OCI-LY7 (cell line): Measurements from ENCODE around the gene DCAF11. TPM values are rescaled to one million over a fixed set of nuclear protein-coding genes. Genes with fewer than 3 reads are reported as not detected.

Experiments used
- BruUV-seq: library from RNA; stranded (reverse); fragments of 400-500 nt; replicated peaks from 2 replicates; lab custom pipeline; 2021; lab: Mats Ljungman, UMichigan
- CTCF ChIA-PET: fragments of 300-600 bp; sonication (Branson Sonifier 250); formaldehyde crosslinking; loops from one replicate; lab custom pipeline; 2022; ENCODE audit warnings: antibody characterized with exemption; ENCODE audit not compliant: unreplicated experiment; lab: Charles Lee
- POLR2A ChIA-PET: fragments of 300-600 bp; sonication (Branson Sonifier 250); formaldehyde crosslinking; loops from one replicate; lab custom pipeline; 2022; ENCODE audit warnings: antibody characterized with exemption; lab: Charles Lee
- DNase-seq: peaks from one replicate; pipeline ENCODE4 v3.0.0-alpha.2; 2015; ENCODE audit warnings: low spot score
- H2AFZ ChIP-seq: fragments of 200-600 bp; sonication (generic), shearing (Covaris generic); 2 replicates; pipeline ENCODE4 v1.6.1; 2014; ENCODE audit warnings: mild to moderate bottlenecking, antibody characterized with exemption, low read length, moderate library complexity
- H3K27ac ChIP-seq: fragments of 200-600 bp; sonication (generic); 2 replicates; pipeline ENCODE4 v1.5.1; 2014; ENCODE audit warnings: mixed run types, low read depth, mild to moderate bottlenecking, moderate library complexity, low read length, inconsistent platforms; ENCODE audit not compliant: poor library complexity, severe bottlenecking
- H3K36me3 ChIP-seq: fragments of 200-600 bp; sonication (generic); 2 replicates; pipeline ENCODE4 v1.6.1; 2014; ENCODE audit warnings: mild to moderate bottlenecking, antibody characterized with exemption, low read length, moderate library complexity, mixed read lengths; ENCODE audit not compliant: insufficient read depth
- H3K4me1 ChIP-seq: fragments of 200-600 bp; sonication (generic); 2 replicates; pipeline ENCODE4 v1.5.1; 2014; ENCODE audit warnings: mild to moderate bottlenecking, low read length; ENCODE audit not compliant: insufficient read depth, poor library complexity, severe bottlenecking
- H3K4me2 ChIP-seq: fragments of 200-600 bp; sonication (generic); 2 replicates; pipeline ENCODE4 v1.6.1; 2014; ENCODE audit warnings: mild to moderate bottlenecking, low read length
- H3K4me3 ChIP-seq: fragments of 200-600 bp; sonication (generic); 2 replicates; pipeline ENCODE4 v1.5.1; 2014; ENCODE audit warnings: mild to moderate bottlenecking, low read depth, low read length; ENCODE audit not compliant: poor library complexity, severe bottlenecking
- H3K79me2 ChIP-seq: fragments of 200-600 bp; sonication (generic); 2 replicates; pipeline ENCODE4 v1.6.1; 2016; ENCODE audit warnings: low read depth, mild to moderate bottlenecking, low read length, moderate library complexity, mixed read lengths; ENCODE audit not compliant: insufficient read depth
- H3K9me2 ChIP-seq: fragments of 200-600 bp; sonication (generic); 2 replicates; pipeline ENCODE4 v1.6.1; 2016; ENCODE audit warnings: mild to moderate bottlenecking, low read length, mixed read lengths; ENCODE audit not compliant: insufficient read depth
- H3K9me3 ChIP-seq: fragments of 200-600 bp; sonication (generic); 2 replicates; pipeline ENCODE4 v1.6.1; 2014; ENCODE audit warnings: mild to moderate bottlenecking, mixed run types, low read length, mixed read lengths
- H4K20me1 ChIP-seq: fragments of 200-600 bp; sonication (generic); 2 replicates; pipeline ENCODE4 v1.6.1; 2014; ENCODE audit warnings: mild to moderate bottlenecking, antibody characterized with exemption, low read length, moderate library complexity, mixed read lengths; ENCODE audit not compliant: insufficient read depth
- CTCF ChIP-seq: fragments of 200-600 bp; sonication (generic); conservative IDR thresholded peaks from 2 replicates; pipeline ENCODE4 v1.5.1; 2014; ENCODE audit warnings: mild to moderate bottlenecking, antibody characterized with exemption, low read length, moderate library complexity, mixed read lengths
- EZH2phosphoT487 ChIP-seq: fragments of 200-600 bp; sonication (generic); IDR thresholded peaks from 2 replicates; pipeline ENCODE4 v1.6.1; 2018; ENCODE audit warnings: low read depth, borderline replicate concordance, mild to moderate bottlenecking, mixed run types, antibody characterized with exemption, low read length, moderate library complexity, mixed read lengths
- intact Hi-C: fragments of 100-400 bp; cut with micrococcal nuclease; formaldehyde crosslinking; loops from one replicate; pipeline ENCODE4 v1.10.0; 2022; ENCODE audit not compliant: unreplicated experiment
- total RNA-seq, 2 experiments: library from RNA; depleted of rRNA in 1 of 2; stranded (reverse); fragments of >200 nt in 1 of 2; shearing (Covaris generic) in 1 of 2; gene quantifications; 2 replicates each; pipeline ENCODE4 v1.2.3, GENCODE V29; 2014 to 2022

The DCAF11 gene
- total RNA-seq, 2 experiments from 2014 or later: 63.6 to 75.5 TPM

- no peak overlapping the region for H3K4me3 ChIP-seq
- TF ChIP-seq EZH2phosphoT487: no peak
- TF ChIP-seq CTCF: no peak
- no peak overlapping the region for H3K27ac ChIP-seq
- ChIA-PET POLR2A (interaction anchor here (2.1 kb wide), 1 partner anchor 11 kb away, joined by 9 read pairs; no protein-coding TSS in a partner anchor), CTCF (interaction anchor here (1.2 kb wide), 1 partner anchor 8 kb away, joined by 3 read pairs; no protein-coding TSS in a partner anchor)
- no peaks in the 10 kb centered on the region for H3K4me1 ChIP-seq
- H3K36me3 ChIP-seq: no peaks in the 10 kb centered on the region
- no peaks in the 10 kb centered on the region for H4K20me1 ChIP-seq
- H3K9me2 ChIP-seq: no peaks in the 10 kb centered on the region
- H2AFZ ChIP-seq: no peak overlapping the region
- no TSS peak for BruUV-seq
- no peak overlapping the region for H3K4me2 ChIP-seq
- DNase-seq: no peak
- H3K79me2 ChIP-seq: no peaks in the 10 kb centered on the region
- H3K9me3 ChIP-seq: no peaks in the 10 kb centered on the region
- intact Hi-C loops: no loop called here
These were observed 45.2 kb upstream of the DCAF11 start for GRCh38 chr14:24069411-24069735.

GRCh38 chr14:24070285-24071143 lies 44.1 kb upstream of the DCAF11 start:
- H3K9me3 ChIP-seq: no peaks in the 10 kb centered on the region
- no peaks in the 10 kb centered on the region for H3K36me3 ChIP-seq
- no peak overlapping the region for H2AFZ ChIP-seq
- no peak overlapping the region for H3K4me2 ChIP-seq
- no peaks in the 10 kb centered on the region for H3K79me2 ChIP-seq
- no peak overlapping the region for H3K4me3 ChIP-seq
- no peak overlapping the region for H3K27ac ChIP-seq
- peaks cover 5% of the 10 kb centered on the region for H3K4me1 ChIP-seq
- H3K9me2 ChIP-seq: no peaks in the 10 kb centered on the region
- TF ChIP-seq EZH2phosphoT487 (no peak), CTCF (no peak)
- BruUV-seq: no TSS peak
- DNase-seq: no peak
- H4K20me1 ChIP-seq: no peaks in the 10 kb centered on the region
- ChIA-PET POLR2A (interaction anchor here (2.1 kb wide), 1 partner anchor 10 kb away, joined by 9 read pairs; no protein-coding TSS in a partner anchor), CTCF (interaction anchor here (1.2 kb wide), 1 partner anchor 10 kb away, joined by 3 read pairs; no protein-coding TSS in a partner anchor)
- intact Hi-C loops: no loop called here

GRCh38 chr14:24071144-24071697 lies 43.4 kb upstream of the DCAF11 start, which contains the start of gene CPNE6:
Gene CPNE6 (plus strand): TSS chr14:24071562. CDS start chr14:24072937, 1,375 bp downstream.
- CTCF ChIA-PET: no interaction called here
- no peak for DNase-seq
- intact Hi-C loops: no loop called here

More at GRCh38 chr14:24071144-24071697, 43.4 kb upstream of the DCAF11 start, which contains the start of gene CPNE6:
- Histone ChIP-seq H3K9me3 (no peaks in the 10 kb centered on the region), H4K20me1 (no peaks in the 10 kb centered on the region), H3K9me2 (no peaks in the 10 kb centered on the region), H3K36me3 (no peaks in the 10 kb centered on the region), H3K4me2 (no peak within 1 kb of the TSS), H3K79me2 (no peaks in the 10 kb centered on the region), H3K4me3 (no peak within 1 kb of the TSS), H2AFZ (no peak within 1 kb of the TSS), H3K27ac (no peak within 1 kb of the TSS), H3K4me1 (peaks cover 10% of the 10 kb centered on the region)
- BruUV-seq: no TSS peak
- no peak for TF ChIP-seq CTCF
- TF ChIP-seq EZH2phosphoT487: no peak
- POLR2A ChIA-PET: interaction anchor here (2.1 kb wide), 1 partner anchor 9 kb away, joined by 9 read pairs; no protein-coding TSS in a partner anchor
